ENCODE measurements around the gene ZNF593. TPM values are rescaled to one million over a fixed set of nuclear protein-coding genes. Genes with fewer than 3 reads are reported as not detected.

The ZNF593 gene
- total RNA-seq, 1 donor from 2014 or later: 84.0 TPM

DNA sequence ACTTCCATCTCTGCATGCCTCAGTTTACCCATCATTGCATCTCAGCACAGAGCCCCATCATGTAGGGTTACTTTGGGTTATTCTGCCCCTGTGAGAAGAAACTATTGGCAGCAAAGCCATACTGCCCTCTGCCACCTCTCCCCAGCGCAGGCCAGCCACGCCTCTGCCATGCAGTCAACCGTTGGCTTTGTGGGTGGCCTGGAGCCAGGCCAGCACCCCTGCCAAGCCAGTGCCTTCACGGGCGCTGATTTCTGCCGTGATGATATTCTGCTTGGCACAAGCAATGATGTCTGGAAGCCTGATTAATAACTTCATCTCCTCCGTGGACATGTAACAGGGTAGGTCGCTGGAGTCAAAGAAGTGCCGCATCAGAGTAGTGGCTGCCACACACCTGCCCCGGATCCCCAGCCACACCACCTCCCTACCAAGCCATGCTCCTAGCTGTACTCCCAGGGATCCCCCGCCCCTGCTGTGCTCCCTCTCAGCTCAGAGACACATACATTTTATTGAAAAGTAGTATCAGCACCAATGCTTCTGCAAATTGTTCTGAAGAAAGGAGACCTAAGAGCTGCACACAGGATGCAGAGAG lies 49.3 kb downstream of the ZNF593 start:
- DNase-seq: no peak
- intact Hi-C loops (cut with micrococcal nuclease): no loop called here
- H3K4me3 Mint-ChIP-seq: no peak overlapping the region
- H3K9me3 Mint-ChIP-seq: no peaks in the 10 kb centered on the region
- no peak overlapping the region for H3K27ac Mint-ChIP-seq
- H3K27me3 Mint-ChIP-seq: peaks cover 13% of the 10 kb centered on the region
- H3K4me1 Mint-ChIP-seq: no peaks in the 10 kb centered on the region
- no peaks in the 10 kb centered on the region for H3K36me3 Mint-ChIP-seq (ENCODE audit: low read depth)

Other genes starting within 250 kb of the ZNF593 start
- 6.8 and 7.6 TPM in 2 replicates for gene PAFAH2, start 171.8 kb upstream of the ZNF593 start, total RNA-seq
- not detected in 2 replicates for gene EXTL1, start 148.1 kb upstream of the ZNF593 start, total RNA-seq
- not detected in 2 replicates for gene SLC30A2, start 123.8 kb upstream of the ZNF593 start, total RNA-seq
- gene TRIM63, start 102.3 kb upstream of the ZNF593 start, total RNA-seq: not detected in 2 replicates
- gene PDIK1L, start 58.1 kb upstream of the ZNF593 start, total RNA-seq: 15.8 and 18.7 TPM in 2 replicates
- 0.07 and 0.09 TPM in 2 replicates for gene FAM110D, start 10.8 kb upstream of the ZNF593 start, total RNA-seq
- gene C1orf232, start 945 bp upstream of the ZNF593 start, total RNA-seq: not detected in 2 replicates
- gene ZNF593OS, start 1.9 kb downstream of the ZNF593 start, total RNA-seq: not detected in 2 replicates
- 4.0 and 6.2 TPM in 2 replicates for gene CNKSR1, start 7.6 kb downstream of the ZNF593 start, total RNA-seq
- gene CATSPER4, start 20.7 kb downstream of the ZNF593 start, total RNA-seq: not detected in 2 replicates
- 39.3 and 40.8 TPM in 2 replicates for gene CEP85, start 64.3 kb downstream of the ZNF593 start, total RNA-seq
- gene SH3BGRL3, start 110.2 kb downstream of the ZNF593 start, total RNA-seq: 463 and 474 TPM in 2 replicates
- 17.1 and 19.0 TPM in 2 replicates for gene UBXN11, start 136.7 kb downstream of the ZNF593 start, total RNA-seq
- gene CD52, start 148.1 kb downstream of the ZNF593 start, total RNA-seq: 295 and 297 TPM in 2 replicates
- gene CRYBG2, start 184.2 kb downstream of the ZNF593 start, total RNA-seq: 1.1 and 1.4 TPM in 2 replicates
- gene ZNF683, start 202.8 kb downstream of the ZNF593 start, total RNA-seq: not detected in 2 replicates
- not detected in 2 replicates for gene LIN28A, start 240.9 kb downstream of the ZNF593 start, total RNA-seq

Measured in activated CD4-positive, alpha-beta T cell treated with anti-CD3 and anti-CD28 coated beads, Interleukin-2, amount 10 ng/mL, durations not matched to agents 24 days and 14 days (primary cell).